C4-2B (cell line): ENCODE results near the gene MCMBP.

Experiments used
- H3K27ac ChIP-seq: fragments of 450-650 bp; 2 replicates; pipeline ENCODE4 v1.5.1; 2017
- CTCF ChIP-seq: fragments of 450-650 bp; conservative IDR thresholded peaks from 2 replicates; pipeline ENCODE4 v1.5.1; 2017; ENCODE audit warnings: mild to moderate bottlenecking
- ZFX ChIP-seq: fragments of 450-650 bp; IDR thresholded peaks from 2 replicates; pipeline ENCODE4 v1.6.1; 2017

Gene MCMBP

GRCh38 chr10:119821182-119821581 is 51.5 kb downstream of the MCMBP start:
- H3K27ac ChIP-seq, result no peak overlapping the region
- TF ChIP-seq ZFX, result no peak
- no peak for TF ChIP-seq CTCF

- no peak for TF ChIP-seq ZFX
- no peak for TF ChIP-seq CTCF
- H3K27ac ChIP-seq, result no peak overlapping the region
Measured at GRCh38 chr10:119818889-119819270, 53.8 kb downstream of the MCMBP start.

GRCh38 chr10:119817991-119818888 is 54.4 kb downstream of the MCMBP start:
- no peak for TF ChIP-seq CTCF
- TF ChIP-seq ZFX, result no peak
- no peak overlapping the region for H3K27ac ChIP-seq

GRCh38 chr10:119815671-119816070 is 57.0 kb downstream of the MCMBP start:
- H3K27ac ChIP-seq, result no peak overlapping the region
- no peak for TF ChIP-seq ZFX
- no peak for TF ChIP-seq CTCF

- TF ChIP-seq CTCF (no peak), ZFX (no peak)
- H3K27ac ChIP-seq, result no peak overlapping the region
Measured at GRCh38 chr10:119812684-119813083, 60.0 kb downstream of the MCMBP start.

- H3K27ac ChIP-seq, result no peak overlapping the region
- TF ChIP-seq ZFX (no peak), CTCF (no peak)
Measured at GRCh38 chr10:119811122-119811521, 61.5 kb downstream of the MCMBP start.

GRCh38 chr10:119807960-119808697 is 64.5 kb downstream of the MCMBP start:
- no peak overlapping the region for H3K27ac ChIP-seq
- TF ChIP-seq ZFX (no peak), CTCF (no peak)
